ENCODE results near the gene CYB5D1. TPM values are rescaled to one million over a fixed set of nuclear protein-coding genes. Genes with fewer than 3 reads are reported as not detected.

Gene CYB5D1
- polyA plus RNA-seq, 1 donor (not counting 4 experiments of a cell fraction or from before 2014, with no cell fraction given) = 14.8 TPM

- Histone ChIP-seq H3K4me3 (ENCODE audit: control insufficient read depth in 2 of 3, extremely low read depth in 1 of 3, insufficient read depth in 2 of 3, low read depth in 1 of 3, low read length in 3 of 3) (no peak overlapping the region), H3K27me3 (ENCODE audit: control insufficient read depth, extremely low read depth, insufficient read depth, low read length) (no peaks in the 10 kb centered on the region), H3K9me3 (ENCODE audit: control insufficient read depth, low read depth, low read length) (no peaks in the 10 kb centered on the region), H4K20me1 (ENCODE audit: control insufficient read depth, extremely low read depth, insufficient read depth, low read length) (no peaks in the 10 kb centered on the region), H3K79me2 (ENCODE audit: control insufficient read depth, insufficient read depth, low read length) (no peaks in the 10 kb centered on the region), H3K27ac (ENCODE audit: control insufficient read depth, insufficient read depth, low read length) (no peak overlapping the region), H2AFZ (ENCODE audit: control insufficient read depth, low read length) (no peak overlapping the region), H3K36me3 (ENCODE audit: control insufficient read depth in 2 of 2, extremely low read depth in 1 of 2, insufficient read depth in 2 of 2, low read length in 2 of 2) (no peaks in the 10 kb centered on the region), H3K9ac (ENCODE audit: control insufficient read depth, extremely low read depth, insufficient read depth, low read length) (no peak overlapping the region), H3K4me1 (ENCODE audit: control insufficient read depth, extremely low read depth, insufficient read depth, low read length) (peaks cover 3% of the 10 kb centered on the region), H3K4me2 (ENCODE audit: control insufficient read depth, extremely low read depth, insufficient read depth, low read depth, low read length) (no peak overlapping the region), H3K9me1 (ENCODE audit: control insufficient read depth, extremely low read depth, insufficient read depth, low read length) (no peaks in the 10 kb centered on the region)
- dilution Hi-C loops (cut with MboI; ENCODE audit: extremely low pct_ligation_motif_present, low sequenced_read_pairs) = no loop called here
- TF ChIP-seq CTCF (optimal IDR thresholded peaks at IDR 0.05 in 1 of 3, IDR thresholded peaks at IDR 0.05 in 1 of 3, conservative IDR thresholded peaks at IDR 0.05 in 1 of 3; ENCODE audit: extremely low read depth in 1 of 3, insufficient read depth in 2 of 3, low read length in 3 of 3) (no peak), EZH2 (IDR thresholded peaks at IDR 0.05; ENCODE audit: low read length) (no peak)
- FAIRE-seq (no peak), DNase-seq (ENCODE audit: low read depth, low spot score) (no peak)
Observed at GRCh38 chr17:7820231-7820630, 37.6 kb upstream of the CYB5D1 start.

GRCh38 chr17:7822126-7822525 lies 35.7 kb upstream of the CYB5D1 start:
- Histone ChIP-seq H3K9ac (ENCODE audit: control insufficient read depth, extremely low read depth, insufficient read depth, low read length) (no peak overlapping the region), H3K4me1 (ENCODE audit: control insufficient read depth, extremely low read depth, insufficient read depth, low read length) (peaks cover 4% of the 10 kb centered on the region), H3K27ac (ENCODE audit: control insufficient read depth, insufficient read depth, low read length) (no peak overlapping the region), H3K9me3 (ENCODE audit: control insufficient read depth, low read depth, low read length) (no peaks in the 10 kb centered on the region), H2AFZ (ENCODE audit: control insufficient read depth, low read length) (no peak overlapping the region), H3K4me3 (ENCODE audit: control insufficient read depth in 2 of 3, extremely low read depth in 1 of 3, insufficient read depth in 2 of 3, low read depth in 1 of 3, low read length in 3 of 3) (no peak overlapping the region), H3K79me2 (ENCODE audit: control insufficient read depth, insufficient read depth, low read length) (no peaks in the 10 kb centered on the region), H4K20me1 (ENCODE audit: control insufficient read depth, extremely low read depth, insufficient read depth, low read length) (no peaks in the 10 kb centered on the region), H3K36me3 (ENCODE audit: control insufficient read depth in 2 of 2, extremely low read depth in 1 of 2, insufficient read depth in 2 of 2, low read length in 2 of 2) (no peaks in the 10 kb centered on the region), H3K9me1 (ENCODE audit: control insufficient read depth, extremely low read depth, insufficient read depth, low read length) (no peaks in the 10 kb centered on the region), H3K4me2 (ENCODE audit: control insufficient read depth, extremely low read depth, insufficient read depth, low read depth, low read length) (no peak overlapping the region), H3K27me3 (ENCODE audit: control insufficient read depth, extremely low read depth, insufficient read depth, low read length) (peaks cover 5% of the 10 kb centered on the region)
- dilution Hi-C loops (cut with MboI; ENCODE audit: extremely low pct_ligation_motif_present, low sequenced_read_pairs) = no loop called here
- no peak for TF ChIP-seq CTCF (optimal IDR thresholded peaks at IDR 0.05 in 1 of 3, IDR thresholded peaks at IDR 0.05 in 1 of 3, conservative IDR thresholded peaks at IDR 0.05 in 1 of 3; ENCODE audit: extremely low read depth in 1 of 3, insufficient read depth in 2 of 3, low read length in 3 of 3)
- no peak for TF ChIP-seq EZH2 (IDR thresholded peaks at IDR 0.05; ENCODE audit: low read length)
- FAIRE-seq (no peak), DNase-seq (ENCODE audit: low read depth, low spot score) (no peak)
